HEK293 (cell line): ENCODE measurements around the gene MT1A.
"Not testable (repeated sequence)": the region's sequence is repeated elsewhere in the genome, so short reads cannot be mapped to it uniquely, and the experiment has no call there.

Experiments used
- CTCF ChIA-PET: fragments of 350-600 bp; formaldehyde crosslinking; extraction: SDS; loops from one replicate; lab custom pipeline; 2021; ENCODE audit warnings: antibody characterized with exemption; lab: Yijun Ruan, JAX
- POLR2A ChIA-PET: fragments of 300-600 bp; formaldehyde crosslinking; extraction: SDS; loops from one replicate; lab custom pipeline; 2020; ENCODE audit warnings: antibody characterized with exemption, inconsistent platforms; lab: Yijun Ruan, JAX
- H3K27ac ChIP-seq: fragments of 200-500 bp; sonication (Bioruptor generic); 2 replicates; pipeline ENCODE4 v1.5.1; 2014; ENCODE audit warnings: low read depth, low read length, control low read depth, inconsistent platforms; ENCODE audit errors: extremely low read depth
- H3K36me3 ChIP-seq, 2 experiments: fragments of 200-500 bp in 1 of 2; sonication (Bioruptor generic) in 1 of 2; 1 replicate in 1 of 2; 2 replicates in 1 of 2; pipeline ENCODE4 v1.5.1; 2014 to 2017; ENCODE audit warnings: inconsistent platforms in 2 of 2, low read length in 2 of 2; ENCODE audit not compliant: control insufficient read depth in 2 of 2, insufficient read depth in 1 of 2
- H3K4me1 ChIP-seq: fragments of 200-500 bp; sonication (Bioruptor generic); 2 replicates; pipeline ENCODE4 v1.5.1; 2014; ENCODE audit warnings: mild to moderate bottlenecking, low read length, inconsistent platforms; ENCODE audit not compliant: control insufficient read depth, insufficient read depth
- H3K4me3 ChIP-seq: 2 replicates; pipeline ENCODE4 v1.5.1; 2011; ENCODE audit warnings: low read depth, mild to moderate bottlenecking, control low read depth, low read length, moderate library complexity
- H3K9me3 ChIP-seq: fragments of 200-500 bp; sonication (Bioruptor generic); 2 replicates; pipeline ENCODE4 v1.5.1; 2014; ENCODE audit warnings: low read depth, low read length, inconsistent platforms; ENCODE audit not compliant: control insufficient read depth, insufficient read depth
- BCL11A ChIP-seq: fragments of 450-650 bp; formaldehyde crosslinking; IDR thresholded peaks from 2 replicates; pipeline ENCODE4 v1.5.1; 2016; ENCODE audit warnings: low read depth, missing biosample characterization, missing genetic modification characterization
- EGR2 ChIP-seq: fragments of 450-650 bp; formaldehyde crosslinking; IDR thresholded peaks from 2 replicates; pipeline ENCODE4 v1.5.1; 2016; ENCODE audit warnings: low read depth, missing biosample characterization, missing genetic modification characterization
- SCRT1 ChIP-seq: fragments of 450-650 bp; formaldehyde crosslinking; IDR thresholded peaks from 2 replicates; pipeline ENCODE4 v1.5.1; 2016; ENCODE audit warnings: missing biosample characterization, missing genetic modification characterization, borderline replicate concordance
- SCRT2 ChIP-seq: fragments of 450-650 bp; formaldehyde crosslinking; IDR thresholded peaks from 2 replicates; pipeline ENCODE4 v1.5.1; 2016; ENCODE audit warnings: missing biosample characterization, missing genetic modification characterization
- ZFHX2 ChIP-seq: fragments of 450-650 bp; formaldehyde crosslinking; conservative IDR thresholded peaks from 2 replicates; pipeline ENCODE4 v1.5.1; 2016; ENCODE audit warnings: missing biosample characterization, missing genetic modification characterization
- ZNF354C ChIP-seq: fragments of 450-650 bp; formaldehyde crosslinking; IDR thresholded peaks from 2 replicates; pipeline ENCODE4 v1.5.1; 2016; ENCODE audit warnings: missing biosample characterization, missing genetic modification characterization, low read depth, borderline replicate concordance
- ZNF473 ChIP-seq: fragments of 450-650 bp; formaldehyde crosslinking; IDR thresholded peaks from 2 replicates; pipeline ENCODE4 v1.5.1; 2017; ENCODE audit warnings: missing biosample characterization, missing genetic modification characterization
- ZNF791 ChIP-seq: fragments of 450-650 bp; formaldehyde crosslinking; IDR thresholded peaks from 2 replicates; pipeline ENCODE4 v1.5.1; 2016; ENCODE audit warnings: missing biosample characterization, missing genetic modification characterization
- ZNF830 ChIP-seq: fragments of 450-650 bp; IDR thresholded peaks from 2 replicates; pipeline ENCODE4 v1.5.0; 2018; ENCODE audit warnings: missing biosample characterization, missing genetic modification characterization, low read depth, mild to moderate bottlenecking, moderate library complexity
- TF ChIP-seq, protein P1 (sequence below): fragments of 450-650 bp; formaldehyde crosslinking; IDR thresholded peaks from 2 replicates; pipeline ENCODE4 v1.5.1; 2016; ENCODE audit warnings: missing biosample characterization, missing genetic modification characterization
- TF ChIP-seq, protein P2 (sequence below): fragments of 450-650 bp; formaldehyde crosslinking; IDR thresholded peaks from 2 replicates; pipeline ENCODE4; 2016; ENCODE audit warnings: missing biosample characterization, missing genetic modification characterization
- TF ChIP-seq, protein P3 (sequence below): fragments of 450-650 bp; formaldehyde crosslinking; IDR thresholded peaks from 2 replicates; pipeline ENCODE4 v1.5.1; 2016; ENCODE audit warnings: missing biosample characterization, missing genetic modification characterization

The MT1A gene

DNA sequence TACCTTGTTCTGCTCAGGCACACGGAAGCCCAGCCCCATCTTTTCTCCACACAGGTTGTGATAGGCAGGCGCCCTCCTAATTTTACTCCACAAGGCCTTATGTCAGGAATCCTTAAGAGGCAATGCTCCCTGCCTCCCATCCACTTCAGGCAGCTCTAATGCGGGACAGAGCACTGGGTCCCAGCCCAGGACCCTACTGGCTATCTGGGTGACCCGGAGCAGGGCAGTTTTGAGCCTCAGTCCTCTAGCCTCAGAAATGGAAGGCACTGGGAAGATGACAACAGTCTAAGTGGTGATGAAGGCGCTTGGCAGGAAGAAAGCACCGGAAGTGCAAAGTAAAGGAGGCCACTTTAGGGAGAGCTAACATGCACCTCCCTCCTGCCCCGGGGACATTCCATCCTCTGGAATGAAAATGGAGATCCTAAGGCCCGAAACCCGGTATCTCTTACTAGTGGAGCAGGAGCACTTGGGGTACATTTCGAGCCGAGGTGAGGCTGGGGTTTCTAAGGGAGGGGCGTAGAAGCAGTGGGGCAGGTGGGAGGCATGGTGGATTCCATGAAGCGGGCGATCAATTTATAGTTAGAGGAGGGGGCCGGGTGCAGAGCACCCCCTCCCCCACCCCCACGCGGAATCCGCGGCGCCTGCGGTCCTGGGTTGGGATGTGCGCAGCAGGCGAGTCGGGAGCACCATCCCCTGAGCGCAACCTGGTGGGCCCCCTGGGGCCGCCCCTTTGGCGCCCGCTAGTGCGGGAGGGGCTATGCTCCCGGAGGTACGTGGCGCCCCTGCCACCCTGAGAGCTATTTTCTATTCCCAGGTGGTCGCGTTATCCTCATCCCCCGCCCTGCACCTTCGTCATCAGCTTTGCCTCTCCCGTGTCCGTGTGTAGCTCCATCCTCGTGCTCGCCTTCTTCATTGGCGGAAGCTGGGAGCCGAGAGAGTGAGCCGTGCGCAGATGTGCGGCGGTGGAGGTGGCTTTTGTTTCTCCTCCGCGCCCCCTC lies 24.2 kb downstream of the MT1A start:
- no peak overlapping the region for H3K27ac ChIP-seq
- no peak overlapping the region for H3K4me3 ChIP-seq
- no peaks in the 10 kb centered on the region for H3K36me3 ChIP-seq
- ChIA-PET CTCF (no interaction called here), POLR2A (interaction anchor here (0.6 kb wide), 1 partner anchor 1808 kb away, joined by 3 read pairs; no protein-coding TSS in a partner anchor)
- TF ChIP-seq BCL11A (tag by site-specific recombination) = no peak
- no peak for TF ChIP-seq ZNF473 (tag by site-specific recombination)
- TF ChIP-seq, protein P1, sequence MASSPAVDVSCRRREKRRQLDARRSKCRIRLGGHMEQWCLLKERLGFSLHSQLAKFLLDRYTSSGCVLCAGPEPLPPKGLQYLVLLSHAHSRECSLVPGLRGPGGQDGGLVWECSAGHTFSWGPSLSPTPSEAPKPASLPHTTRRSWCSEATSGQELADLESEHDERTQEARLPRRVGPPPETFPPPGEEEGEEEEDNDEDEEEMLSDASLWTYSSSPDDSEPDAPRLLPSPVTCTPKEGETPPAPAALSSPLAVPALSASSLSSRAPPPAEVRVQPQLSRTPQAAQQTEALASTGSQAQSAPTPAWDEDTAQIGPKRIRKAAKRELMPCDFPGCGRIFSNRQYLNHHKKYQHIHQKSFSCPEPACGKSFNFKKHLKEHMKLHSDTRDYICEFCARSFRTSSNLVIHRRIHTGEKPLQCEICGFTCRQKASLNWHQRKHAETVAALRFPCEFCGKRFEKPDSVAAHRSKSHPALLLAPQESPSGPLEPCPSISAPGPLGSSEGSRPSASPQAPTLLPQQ = no peak
- no peak for TF ChIP-seq ZNF830
- TF ChIP-seq, protein P2, sequence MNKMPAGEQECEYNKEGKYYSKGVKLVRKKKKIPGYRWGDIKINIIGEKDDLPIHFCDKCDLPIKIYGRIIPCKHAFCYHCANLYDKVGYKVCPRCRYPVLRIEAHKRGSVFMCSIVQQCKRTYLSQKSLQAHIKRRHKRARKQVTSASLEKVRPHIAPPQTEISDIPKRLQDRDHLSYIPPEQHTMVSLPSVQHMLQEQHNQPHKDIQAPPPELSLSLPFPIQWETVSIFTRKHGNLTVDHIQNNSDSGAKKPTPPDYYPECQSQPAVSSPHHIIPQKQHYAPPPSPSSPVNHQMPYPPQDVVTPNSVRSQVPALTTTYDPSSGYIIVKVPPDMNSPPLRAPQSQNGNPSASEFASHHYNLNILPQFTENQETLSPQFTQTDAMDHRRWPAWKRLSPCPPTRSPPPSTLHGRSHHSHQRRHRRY = no peak
- no peak for TF ChIP-seq ZNF791 (tag by site-specific recombination)
- no peak for TF ChIP-seq ZNF354C
- no peaks in the 10 kb centered on the region; the same call in 1 of the 2 replicates for H3K4me1 ChIP-seq
- H3K9me3 ChIP-seq = no peaks in the 10 kb centered on the region

DNA sequence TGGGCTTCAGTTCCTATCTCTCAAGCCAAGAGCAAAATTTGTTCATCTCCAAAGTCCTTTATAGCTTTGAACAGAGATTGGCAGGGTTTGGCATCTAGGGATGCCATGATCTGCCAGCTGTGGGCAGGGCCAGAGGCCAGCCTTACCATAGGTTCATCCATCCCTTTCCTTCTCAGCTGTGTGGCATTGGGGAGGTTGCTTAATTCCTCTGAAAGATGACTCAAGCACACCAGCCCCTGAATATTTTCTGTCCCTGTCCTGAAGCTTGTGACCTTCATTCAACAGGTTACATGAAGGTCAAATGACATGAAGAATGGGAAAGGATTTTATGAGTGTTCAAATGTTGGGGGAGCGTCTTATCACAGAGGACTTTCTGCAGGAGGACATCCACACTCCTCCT lies 26.0 kb downstream of the MT1A start:
- Histone ChIP-seq H3K27ac (no peak overlapping the region), H3K9me3 (no peaks in the 10 kb centered on the region), H3K4me1 (no peaks in the 10 kb centered on the region; the same call in 1 of the 2 replicates), H3K36me3 (no peaks in the 10 kb centered on the region), H3K4me3 (no peak overlapping the region)
- TF ChIP-seq SCRT2 (tag by site-specific recombination) = peak; percentile 81
- TF ChIP-seq SCRT1 (tag by site-specific recombination) = 0 out of 2 replicates have a peak, but pooled peaks have one; percentile 32
- TF ChIP-seq, protein P3, sequence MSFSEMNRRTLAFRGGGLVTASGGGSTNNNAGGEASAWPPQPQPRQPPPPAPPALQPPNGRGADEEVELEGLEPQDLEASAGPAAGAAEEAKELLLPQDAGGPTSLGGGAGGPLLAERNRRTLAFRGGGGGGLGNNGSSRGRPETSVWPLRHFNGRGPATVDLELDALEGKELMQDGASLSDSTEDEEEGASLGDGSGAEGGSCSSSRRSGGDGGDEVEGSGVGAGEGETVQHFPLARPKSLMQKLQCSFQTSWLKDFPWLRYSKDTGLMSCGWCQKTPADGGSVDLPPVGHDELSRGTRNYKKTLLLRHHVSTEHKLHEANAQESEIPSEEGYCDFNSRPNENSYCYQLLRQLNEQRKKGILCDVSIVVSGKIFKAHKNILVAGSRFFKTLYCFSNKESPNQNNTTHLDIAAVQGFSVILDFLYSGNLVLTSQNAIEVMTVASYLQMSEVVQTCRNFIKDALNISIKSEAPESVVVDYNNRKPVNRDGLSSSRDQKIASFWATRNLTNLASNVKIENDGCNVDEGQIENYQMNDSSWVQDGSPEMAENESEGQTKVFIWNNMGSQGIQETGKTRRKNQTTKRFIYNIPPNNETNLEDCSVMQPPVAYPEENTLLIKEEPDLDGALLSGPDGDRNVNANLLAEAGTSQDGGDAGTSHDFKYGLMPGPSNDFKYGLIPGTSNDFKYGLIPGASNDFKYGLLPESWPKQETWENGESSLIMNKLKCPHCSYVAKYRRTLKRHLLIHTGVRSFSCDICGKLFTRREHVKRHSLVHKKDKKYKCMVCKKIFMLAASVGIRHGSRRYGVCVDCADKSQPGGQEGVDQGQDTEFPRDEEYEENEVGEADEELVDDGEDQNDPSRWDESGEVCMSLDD (tag by site-specific recombination) = no peak
- CTCF ChIA-PET = no interaction called here
- POLR2A ChIA-PET = no interaction called here

DNA sequence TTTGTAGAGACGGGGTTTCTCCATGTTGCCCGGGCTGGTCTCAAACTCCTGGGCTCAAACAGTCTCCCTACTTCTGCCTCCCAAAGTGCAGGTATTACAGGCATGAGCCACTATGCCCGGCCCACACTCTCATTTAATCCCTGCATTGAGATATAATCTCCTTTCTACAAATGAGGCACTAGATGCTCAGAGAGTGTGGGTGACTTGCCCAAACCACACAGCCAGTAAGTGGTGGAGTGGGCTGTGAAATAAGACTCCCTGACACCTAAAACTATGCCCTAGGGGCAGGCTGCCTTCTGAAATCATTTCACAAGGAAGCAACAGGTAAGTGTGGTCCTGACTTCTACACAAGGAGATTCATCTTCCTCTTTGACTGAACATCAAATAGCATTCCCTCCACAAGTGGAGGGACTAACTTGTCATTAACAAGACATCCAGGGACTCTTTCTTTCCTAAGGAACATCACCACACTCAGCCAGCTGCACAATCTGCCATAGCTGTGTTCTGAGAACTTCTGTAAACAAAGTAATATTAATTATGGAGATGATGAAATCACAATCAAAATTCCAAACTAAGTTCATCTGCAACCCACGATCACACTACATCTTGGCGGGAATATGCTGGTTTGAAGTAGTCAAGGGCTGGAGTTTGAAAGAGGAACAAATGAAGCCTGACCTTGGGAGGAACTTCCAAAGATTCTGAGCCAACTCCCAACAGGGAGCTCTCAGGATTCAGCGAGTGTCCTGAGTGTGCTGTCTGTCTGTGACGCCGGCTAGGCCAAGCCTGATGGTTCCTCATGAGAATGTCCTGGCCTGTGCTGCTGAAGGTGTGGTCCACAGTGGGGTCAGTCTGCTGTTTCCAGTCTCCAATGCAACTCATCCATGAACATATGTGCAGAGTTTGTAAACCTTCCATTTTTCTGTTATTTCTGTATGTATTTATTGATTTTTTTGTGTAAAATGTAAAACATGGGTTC lies 27.1 kb downstream of the MT1A start:
- CTCF ChIA-PET, POLR2A ChIA-PET: not testable (repeated sequence)
- TF ChIP-seq ZFHX2 (tag by site-specific recombination) = peak; percentile 78
- peak; percentile 91 for TF ChIP-seq EGR2
- peak; percentile 80 for TF ChIP-seq SCRT2 (tag by site-specific recombination)

More for the DNA sequence above, 27.1 kb downstream of the MT1A start:
- H3K27ac ChIP-seq, H3K36me3 ChIP-seq, H3K4me3 ChIP-seq, H3K4me1 ChIP-seq, H3K9me3 ChIP-seq: not testable (repeated sequence)
